H9 (cell line): ENCODE results near the gene MT1H. TPM values are rescaled to one million over a fixed set of nuclear protein-coding genes. Genes with fewer than 3 reads are reported as not detected.

Experiments
- DNase-seq: peaks from one replicate; pipeline ENCODE4 v3.0.0-alpha.2; 2017
- H2AFZ ChIP-seq: one replicate; pipeline ENCODE4 v1.6.1; 2013; ENCODE audit warnings: mild to moderate bottlenecking, low read length, control low read depth, moderate library complexity
- H2AK5ac ChIP-seq: 2 replicates; pipeline ENCODE4 v1.6.1; 2013; ENCODE audit warnings: low read length, control low read depth, mixed read lengths; ENCODE audit not compliant: insufficient read length
- H2BK120ac ChIP-seq: one replicate; pipeline ENCODE4 v1.6.1; 2013; ENCODE audit warnings: low read depth, mild to moderate bottlenecking, low read length, control low read depth, inconsistent platforms; ENCODE audit not compliant: poor library complexity, severe bottlenecking
- H2BK12ac ChIP-seq: 2 replicates; pipeline ENCODE4 v1.6.1; 2013; ENCODE audit warnings: low read length, control low read depth, mixed read lengths, low read depth; ENCODE audit not compliant: insufficient read length
- H2BK15ac ChIP-seq: 2 replicates; pipeline ENCODE4 v1.6.1; 2013; ENCODE audit warnings: low read depth, low read length, control low read depth
- H2BK20ac ChIP-seq: one replicate; pipeline ENCODE4 v1.6.1; 2013; ENCODE audit warnings: low read depth, mild to moderate bottlenecking, low read length, control low read depth, inconsistent platforms; ENCODE audit not compliant: poor library complexity, severe bottlenecking
- H2BK5ac ChIP-seq: 2 replicates; pipeline ENCODE4 v1.6.1; 2013; ENCODE audit warnings: low read length, control low read depth, mixed read lengths; ENCODE audit not compliant: insufficient read length
- H3K14ac ChIP-seq: 2 replicates; pipeline ENCODE4 v1.6.1; 2013; ENCODE audit warnings: low read length, control low read depth; ENCODE audit not compliant: insufficient read depth
- H3K18ac ChIP-seq: 2 replicates; pipeline ENCODE4 v1.6.1; 2013; ENCODE audit warnings: low read depth, mild to moderate bottlenecking, mixed read lengths, low read length, control low read depth; ENCODE audit not compliant: insufficient read length
- H3K23ac ChIP-seq: 2 replicates; pipeline ENCODE4 v1.6.1; 2013; ENCODE audit warnings: low read length, control low read depth, mixed read lengths, low read depth; ENCODE audit not compliant: insufficient read length
- H3K23me2 ChIP-seq: 2 replicates; pipeline ENCODE4 v1.6.1; 2013; ENCODE audit warnings: low read depth, mild to moderate bottlenecking, mixed read lengths, low read length, control low read depth; ENCODE audit not compliant: insufficient read length, poor library complexity, severe bottlenecking
- H3K27ac ChIP-seq: 2 replicates; pipeline ENCODE4 v1.5.1; 2013; ENCODE audit warnings: low read length, control low read depth, mixed read lengths, low read depth; ENCODE audit not compliant: insufficient read length
- H3K27me3 ChIP-seq: 2 replicates; pipeline ENCODE4 v1.6.1; 2013; ENCODE audit warnings: low read length, control low read depth, inconsistent platforms; ENCODE audit not compliant: insufficient read depth
- H3K4ac ChIP-seq: 2 replicates; pipeline ENCODE4 v1.6.1; 2013; ENCODE audit warnings: low read depth, mild to moderate bottlenecking, control low read depth, inconsistent platforms, low read length, moderate library complexity
- H3K4me1 ChIP-seq: 2 replicates; pipeline ENCODE4 v1.6.1; 2013; ENCODE audit warnings: low read length, control low read depth, inconsistent platforms; ENCODE audit not compliant: insufficient read depth
- H3K4me2 ChIP-seq: 2 replicates; pipeline ENCODE4 v1.6.1; 2013; ENCODE audit warnings: low read length, control low read depth, mixed read lengths; ENCODE audit not compliant: insufficient read length, insufficient read depth
- H3K56ac ChIP-seq: 2 replicates; pipeline ENCODE4 v1.6.1; 2013; ENCODE audit warnings: low read depth, mild to moderate bottlenecking, mixed read lengths, low read length, control low read depth; ENCODE audit not compliant: insufficient read length
- H3K79me1 ChIP-seq: 2 replicates; pipeline ENCODE4 v1.6.1; 2013; ENCODE audit warnings: low read depth, mild to moderate bottlenecking, moderate library complexity, low read length, control low read depth, inconsistent platforms; ENCODE audit not compliant: insufficient read depth, poor library complexity, severe bottlenecking
- H3K79me2 ChIP-seq: 2 replicates; pipeline ENCODE4 v1.6.1; 2013; ENCODE audit warnings: low read length, control low read depth, inconsistent platforms; ENCODE audit not compliant: insufficient read depth
- H3K9ac ChIP-seq: 2 replicates; pipeline ENCODE4 v1.6.1; 2013; ENCODE audit warnings: low read length, control low read depth, mixed read lengths; ENCODE audit not compliant: insufficient read length; ENCODE audit errors: extremely low read depth
- H3K9me3 ChIP-seq: one replicate; pipeline ENCODE4 v1.6.1; 2013; ENCODE audit warnings: low read depth, low read length, inconsistent platforms; ENCODE audit not compliant: control insufficient read depth
- H3T11ph ChIP-seq: one replicate; pipeline ENCODE4 v1.6.1; 2013; ENCODE audit warnings: mild to moderate bottlenecking, low read length, control low read depth, inconsistent platforms
- H4K20me1 ChIP-seq: one replicate; pipeline ENCODE4 v1.6.1; 2013; ENCODE audit not compliant: control insufficient read depth, insufficient read length, insufficient read depth
- H4K5ac ChIP-seq: 2 replicates; pipeline ENCODE4 v1.6.1; 2013; ENCODE audit warnings: low read depth, mild to moderate bottlenecking, mixed read lengths, low read length, control low read depth; ENCODE audit not compliant: insufficient read length
- H4K8ac ChIP-seq: replicated peaks from 2 replicates; pipeline ENCODE4 v1.6.1; 2013; ENCODE audit warnings: low read length, control low read depth, mixed read lengths, low read depth; ENCODE audit not compliant: insufficient read length
- H4K91ac ChIP-seq: 2 replicates; pipeline ENCODE4 v1.6.1; 2013; ENCODE audit warnings: low read depth, mild to moderate bottlenecking, moderate library complexity, mixed read lengths, low read length, control low read depth; ENCODE audit not compliant: insufficient read length
- H3K27ac Mint-ChIP-seq, 3 experiments: 2 replicates in 2 of 3; 3 replicates in 1 of 3; pipeline ENCODE4 v1.8.0; 2020 to 2021; ENCODE audit warnings: mixed read lengths in 3 of 3, mild to moderate bottlenecking in 1 of 3, moderate library complexity in 1 of 3
- H3K27me3 Mint-ChIP-seq: 2 replicates; pipeline ENCODE4 v1.8.0; 2021; ENCODE audit warnings: low read depth, mild to moderate bottlenecking, moderate library complexity, mixed read lengths
- H3K36me3 Mint-ChIP-seq, 3 experiments: 2 replicates in 2 of 3; 3 replicates in 1 of 3; pipeline ENCODE4 v1.8.0; 2020 to 2021; ENCODE audit warnings: low read depth in 3 of 3, mixed read lengths in 3 of 3; ENCODE audit not compliant: insufficient read depth in 1 of 3
- H3K4me1 Mint-ChIP-seq, 2 experiments: 2 replicates each; pipeline ENCODE4 v1.8.0; 2020; ENCODE audit warnings: mixed read lengths in 2 of 2
- H3K4me3 Mint-ChIP-seq, 2 experiments: 2 replicates in 1 of 2; 3 replicates in 1 of 2; pipeline ENCODE4 v1.8.0; 2020 to 2021; ENCODE audit warnings: mild to moderate bottlenecking in 2 of 2, mixed read lengths in 2 of 2, moderate library complexity in 1 of 2
- H3K9me3 Mint-ChIP-seq, 2 experiments: 2 replicates in 1 of 2; 3 replicates in 1 of 2; pipeline ENCODE4 v1.8.0; 2020; ENCODE audit warnings: mild to moderate bottlenecking in 2 of 2, mixed read lengths in 2 of 2, moderate library complexity in 1 of 2
- CTCF ChIP-seq: fragments of 200-600 bp; sonication (generic); conservative IDR thresholded peaks from 3 replicates; pipeline ENCODE4 v1.8.0; 2021; ENCODE audit warnings: antibody characterized with exemption, mild to moderate bottlenecking
- WGBS: extraction: QIAGEN DNeasy Blood & Tissue Kit; methylation state at CpG from one replicate; pipeline ENCODE4 v1.1.7; 2013; ENCODE audit warnings: missing lambda C conversion rate, low lambda C conversion rate, mixed read lengths; ENCODE audit not compliant: insufficient read length; ENCODE audit errors: extremely low coverage; 5-methylcytosine and 5-hydroxymethylcytosine counted together
- total RNA-seq: library from RNA; stranded (reverse); gene quantifications from 2 replicates; pipeline ENCODE4 v1.2.1, GENCODE V29; 2021

MT1H gene
- total RNA-seq, 1 experiment from 2014 or later: 12.5 TPM

GRCh38 chr16:56708525-56709442 is 39.2 kb downstream of the MT1H start:
- no peaks in the 10 kb centered on the region for H4K20me1 ChIP-seq
- peaks cover 13% of the 10 kb centered on the region in 2 experiments for H3K4me1 Mint-ChIP-seq
- no peak overlapping the region for H3K4ac ChIP-seq
- H3K23me2 ChIP-seq: no peaks in the 10 kb centered on the region
- no CpG with 5 or more reads among the region's 13 CpGs for WGBS
- H3K36me3 Mint-ChIP-seq: no peaks in the 10 kb centered on the region
- H2BK20ac ChIP-seq: no peak overlapping the region
- H3K56ac ChIP-seq: no peak overlapping the region
- no peak overlapping the region for H2BK5ac ChIP-seq
- H3K9me3 ChIP-seq: no peaks in the 10 kb centered on the region
- H3K14ac ChIP-seq: no peak overlapping the region
- H3K9ac ChIP-seq: no peak overlapping the region
- no peak overlapping the region for H3T11ph ChIP-seq
- no peak overlapping the region for H2BK120ac ChIP-seq
- H2BK12ac ChIP-seq: no peak overlapping the region
- no peak for TF ChIP-seq CTCF
- no peak overlapping the region for H3K27ac ChIP-seq
- no peak overlapping the region for H4K91ac ChIP-seq
- peak overlapping the region in 1 of 3 experiments; percentile 70; a peak in 2 of 7 replicates for H3K27ac Mint-ChIP-seq
- H3K23ac ChIP-seq: no peak overlapping the region
- DNase-seq: no peak
- no peaks in the 10 kb centered on the region for H3K79me1 ChIP-seq
- H3K18ac ChIP-seq: no peak overlapping the region
- no peak overlapping the region for H2AFZ ChIP-seq
- no peaks in the 10 kb centered on the region for H3K4me1 ChIP-seq
- no peaks in the 10 kb centered on the region for H3K79me2 ChIP-seq
- H3K27me3 Mint-ChIP-seq: peaks cover 14% of the 10 kb centered on the region
- H4K8ac ChIP-seq: no peak overlapping the region
- H3K9me3 Mint-ChIP-seq: peaks cover 0 to 4% of the 10 kb centered on the region in 2 experiments; a peak in 2 of 5 replicates
- H2BK15ac ChIP-seq: no peak overlapping the region
- H3K4me2 ChIP-seq: no peak overlapping the region
- H4K5ac ChIP-seq: no peak overlapping the region
- H3K4me3 Mint-ChIP-seq: no peak overlapping the region
- no peaks in the 10 kb centered on the region for H3K27me3 ChIP-seq
- H2AK5ac ChIP-seq: no peak overlapping the region
